ENCODE measurements around the gene INSYN2A.

- TF ChIP-seq TAF1 (IDR thresholded peaks at IDR 0.05; ENCODE audit: borderline replicate concordance, low read depth, low read length) (no peak), SMC3 (IDR thresholded peaks at IDR 0.05; ENCODE audit: borderline replicate concordance, low read length) (no peak), CTCF (IDR thresholded peaks at IDR 0.05 in 2 of 3, conservative IDR thresholded peaks at IDR 0.05 in 1 of 3; ENCODE audit: control insufficient read depth in 2 of 3, extremely low read depth in 1 of 3, insufficient read depth in 1 of 3, low read depth in 3 of 3, low read length in 3 of 3) (no peak), CHD2 (IDR thresholded peaks at IDR 0.05; ENCODE audit: borderline replicate concordance, low read depth, low read length) (no peak), MTA3 (IDR thresholded peaks at IDR 0.05; ENCODE audit: borderline replicate concordance, low read length) (no peak), CEBPB (IDR thresholded peaks at IDR 0.05; ENCODE audit: borderline replicate concordance in 1 of 2, low read depth in 2 of 2, low read length in 2 of 2) (no peak), POLR2A (IDR thresholded peaks at IDR 0.05; ENCODE audit: low read depth, low read length) (no peak), ZNF274 (IDR thresholded peaks at IDR 0.05; ENCODE audit: insufficient read depth, insufficient read length) (no peak), NR2C2 (IDR thresholded peaks at IDR 0.05; ENCODE audit: borderline replicate concordance, control insufficient read depth, insufficient read length, low read depth) (no peak), SUZ12 (IDR thresholded peaks at IDR 0.05; ENCODE audit: unreplicated experiment) (no peak), SRF (IDR thresholded peaks at IDR 0.05; ENCODE audit: low read depth in 2 of 2, low read length in 2 of 2) (no peak), E2F4 (IDR thresholded peaks at IDR 0.05; ENCODE audit: low read depth, low read length) (no peak)
Observed at GRCh38 chr10:127234306-127234800, 38.0 kb upstream of the INSYN2A start.

Data from GM12878 (cell line).